Measurements from ENCODE around the gene SF3B3. TPM values are rescaled to one million over a fixed set of nuclear protein-coding genes. Genes with fewer than 3 reads are reported as not detected.
A peak's percentile ranks its signal among the peaks of the same experiment; 100 is the strongest.

The SF3B3 gene
- total RNA-seq, 1 experiment from 2014 or later: 133 TPM

GRCh38 chr16:70476272-70477020 is 47.2 kb upstream of the SF3B3 start:
- Histone ChIP-seq H3K36me3 (ENCODE audit: low read depth, low read length) (peaks cover 4% of the 10 kb centered on the region), H4K20me1 (ENCODE audit: low read length) (no peaks in the 10 kb centered on the region), H3K79me2 (ENCODE audit: low read length) (no peaks in the 10 kb centered on the region), H3K27ac (ENCODE audit: low read length) (peak overlapping the region; percentile 77), H3K4me2 (ENCODE audit: low read length) (peak overlapping the region; percentile 63), H3K4me3 (ENCODE audit: low read length) (peak overlapping the region; percentile 9; the same call in 1 of the 2 replicates), H2AFZ (ENCODE audit: low read length) (peak overlapping the region; percentile 54), H3K9me2 (replicated peaks; ENCODE audit: low read length) (no peaks in the 10 kb centered on the region), H3F3A (ENCODE audit: low read length, unreplicated experiment) (no peaks in the 10 kb centered on the region), H3K4me1 (ENCODE audit: insufficient read depth, low read length) (peaks cover 19% of the 10 kb centered on the region), H3K27me3 (ENCODE audit: low read length) (no peaks in the 10 kb centered on the region), H3K9ac (ENCODE audit: low read length) (peak overlapping the region; percentile 44), H3K9me3 (ENCODE audit: low read length) (no peaks in the 10 kb centered on the region)
- CTCF ChIA-PET: interaction anchor here (0.5 kb wide), 1 partner anchor 91 kb away, joined by 3 read pairs; no protein-coding TSS in a partner anchor
- BruUV-seq (replicated peaks): no TSS peak
- POLR2A ChIA-PET (ENCODE audit: unreplicated experiment): interaction anchor here (0.6 kb wide), 1 partner anchor 85 kb away, joined by 3 read pairs; no protein-coding TSS in a partner anchor
- DNase-seq: peak; percentile 79
- ATAC-seq: peak; percentile 90
- TF ChIP-seq EZH2phosphoT487 (IDR thresholded peaks at IDR 0.05; ENCODE audit: borderline replicate concordance, low read length) (no peak), EZH2 (IDR thresholded peaks at IDR 0.05; ENCODE audit: low read length, unreplicated experiment) (no peak), CTCF (conservative IDR thresholded peaks at IDR 0.05; ENCODE audit: low read depth, low read length) (no peak)
- intact Hi-C loops (cut with micrococcal nuclease): no loop called here

GRCh38 chr16:70478169-70478568 is 45.4 kb upstream of the SF3B3 start:
- no peak for ATAC-seq
- CTCF ChIA-PET: no interaction called here

More at GRCh38 chr16:70478169-70478568, 45.4 kb upstream of the SF3B3 start:
- no peak overlapping the region for H3K4me2 ChIP-seq (ENCODE audit: low read length)
- DNase-seq: no peak
- H3K27me3 ChIP-seq (ENCODE audit: low read length): no peaks in the 10 kb centered on the region
- H3K9me3 ChIP-seq (ENCODE audit: low read length): no peaks in the 10 kb centered on the region
- no peak overlapping the region for H3K4me3 ChIP-seq (ENCODE audit: low read length)
- intact Hi-C loops (cut with micrococcal nuclease): no loop called here
- no peaks in the 10 kb centered on the region for H3F3A ChIP-seq (ENCODE audit: low read length, unreplicated experiment)
- H3K9me2 ChIP-seq (replicated peaks; ENCODE audit: low read length): no peaks in the 10 kb centered on the region
- H3K9ac ChIP-seq (ENCODE audit: low read length): no peak overlapping the region
- H4K20me1 ChIP-seq (ENCODE audit: low read length): no peaks in the 10 kb centered on the region
- POLR2A ChIA-PET (ENCODE audit: unreplicated experiment): no interaction called here
- H3K36me3 ChIP-seq (ENCODE audit: low read depth, low read length): peaks cover 4% of the 10 kb centered on the region
- TF ChIP-seq EZH2phosphoT487 (IDR thresholded peaks at IDR 0.05; ENCODE audit: borderline replicate concordance, low read length) (no peak), EZH2 (IDR thresholded peaks at IDR 0.05; ENCODE audit: low read length, unreplicated experiment) (no peak), CTCF (conservative IDR thresholded peaks at IDR 0.05; ENCODE audit: low read depth, low read length) (no peak)
- no peak overlapping the region for H3K27ac ChIP-seq (ENCODE audit: low read length)
- peaks cover 31% of the 10 kb centered on the region for H3K4me1 ChIP-seq (ENCODE audit: insufficient read depth, low read length)
- no peaks in the 10 kb centered on the region for H3K79me2 ChIP-seq (ENCODE audit: low read length)
- H2AFZ ChIP-seq (ENCODE audit: low read length): no peak overlapping the region
- BruUV-seq (replicated peaks): no TSS peak

Data from PC-3 (cell line).